ENCODE measurements around the gene DDX10. TPM values are rescaled to one million over a fixed set of nuclear protein-coding genes. Genes with fewer than 3 reads are reported as not detected.

Gene DDX10
- total RNA-seq (10 to 100 TPM; 19.8 to 39.3 (median 25.6) TPM), polyA plus RNA-seq (10 to 100 TPM; 17.5 to 24.3 (median 21.1) TPM)
- long read RNA-seq, donor 1, partial matches to known transcripts, result 5 of 8 reads
- long read RNA-seq, donor 1, other reads (novel, unspliced or antisense), result 0 of 8 reads
- long read RNA-seq, donor 2, partial matches to known transcripts, result 0 of 2 reads
- long read RNA-seq, donor 2, other reads (novel, unspliced or antisense), result 0 of 2 reads

- Histone ChIP-seq H3K27me3 (replicated peaks in 1 of 7) (no peaks in the 10 kb centered on the region), H3K36me3 (peaks cover 0 to 17% (median 0%) of the 10 kb centered on the region in 6 donors), H3K27ac (peak within 1 kb of the TSS in 7 of 8 donors; percentile 49 to 82 (median 64)), H3K4me1 (peaks cover 18 to 47% (median 36%) of the 10 kb centered on the region in 6 donors), H3K4me3 (peak within 1 kb of the TSS; percentile 72 to 97 (median 82)), H3K9me3 (no peaks in the 10 kb centered on the region)
- 0 to 1% (median 0%) methylated on average over 52 to 61 of the region's 61 CpGs for WGBS, 5 donors
- DNase-seq, result peak; percentile 97
- intact Hi-C loops (cut with DNase I; ENCODE audit: low total_unique reads), result no loop called here
- peak in 6 of 11 experiments; percentile 5 to 62 (median 28) for TF ChIP-seq CTCF (IDR thresholded peaks at IDR 0.05 in 8 of 11, conservative IDR thresholded peaks at IDR 0.05 in 3 of 11)
- TF ChIP-seq POLR2AphosphoS5 (IDR thresholded peaks at IDR 0.05), result peak; percentile 64 to 82 (median 80)
- no peak for TF ChIP-seq POLR2A (IDR thresholded peaks at IDR 0.05)
These were observed at the start of gene DDX10 for GRCh38 chr11:108664730-108665525. Gene DDX10, plus strand, starts transcription at chr11:108665069. Its CDS starts 85 bp downstream, at chr11:108665154.

- Histone ChIP-seq H3K4me1 (no peaks in the 10 kb centered on the region), H3K36me3 (no peaks in the 10 kb centered on the region), H3K27ac (no peak overlapping the region), H3K27me3 (replicated peaks in 1 of 7) (no peaks in the 10 kb centered on the region), H3K9me3 (no peaks in the 10 kb centered on the region), H3K4me3 (no peak overlapping the region)
- no peak for DNase-seq
- intact Hi-C loops (cut with DNase I; ENCODE audit: low total_unique reads), result no loop called here
- TF ChIP-seq POLR2A (IDR thresholded peaks at IDR 0.05), result no peak
- TF ChIP-seq POLR2AphosphoS5 (IDR thresholded peaks at IDR 0.05), result no peak
- 83 to 91% (median 87%) methylated on average over 3 of the region's 3 CpGs for WGBS, 5 donors
These were observed 48.3 kb upstream of the DDX10 start for GRCh38 chr11:108616549-108616948.

GRCh38 chr11:108617055-108617454, 47.8 kb upstream of the DDX10 start:
- no peak overlapping the region for H3K27ac ChIP-seq
- H3K27me3 ChIP-seq (replicated peaks in 1 of 7), result no peaks in the 10 kb centered on the region
- DNase-seq, result no peak
- H3K4me3 ChIP-seq, result no peak overlapping the region
- H3K9me3 ChIP-seq, result no peaks in the 10 kb centered on the region
- TF ChIP-seq POLR2A (IDR thresholded peaks at IDR 0.05), result no peak
- TF ChIP-seq CTCF (IDR thresholded peaks at IDR 0.05 in 8 of 11, conservative IDR thresholded peaks at IDR 0.05 in 3 of 11), result no peak
- no peak for TF ChIP-seq POLR2AphosphoS5 (IDR thresholded peaks at IDR 0.05)
- no peaks in the 10 kb centered on the region for H3K4me1 ChIP-seq
- intact Hi-C loops (cut with DNase I; ENCODE audit: low total_unique reads), result no loop called here
- no peaks in the 10 kb centered on the region for H3K36me3 ChIP-seq
- 74 to 86% (median 82%) methylated on average over 4 of the region's 4 CpGs for WGBS, 5 donors

GRCh38 chr11:108618529-108618928, 46.3 kb upstream of the DDX10 start:
- no peak for DNase-seq
- Histone ChIP-seq H3K36me3 (no peaks in the 10 kb centered on the region), H3K4me1 (no peaks in the 10 kb centered on the region), H3K9me3 (no peaks in the 10 kb centered on the region), H3K27me3 (replicated peaks in 1 of 7) (no peaks in the 10 kb centered on the region), H3K27ac (no peak overlapping the region), H3K4me3 (no peak overlapping the region)
- no peak for TF ChIP-seq CTCF (IDR thresholded peaks at IDR 0.05 in 8 of 11, conservative IDR thresholded peaks at IDR 0.05 in 3 of 11)
- TF ChIP-seq POLR2AphosphoS5 (IDR thresholded peaks at IDR 0.05), result no peak
- TF ChIP-seq POLR2A (IDR thresholded peaks at IDR 0.05), result no peak
- WGBS, 5 donors, result 78 to 94% (median 88%) methylated on average over 1 of the region's 1 CpG
- intact Hi-C loops (cut with DNase I; ENCODE audit: low total_unique reads), result no loop called here

Data from spleen (tissue), 13 donors.